Measurements from ENCODE around the gene SUGCT. TPM values are rescaled to one million over a fixed set of nuclear protein-coding genes. Genes with fewer than 3 reads are reported as not detected.
"Not testable (repeated sequence)": the region's sequence is repeated elsewhere in the genome, so short reads cannot be mapped to it uniquely, and the experiment has no call there.

SUGCT gene
- total RNA-seq, 2 donors from 2014 or later: 3.3 to 15.2 TPM

DNA sequence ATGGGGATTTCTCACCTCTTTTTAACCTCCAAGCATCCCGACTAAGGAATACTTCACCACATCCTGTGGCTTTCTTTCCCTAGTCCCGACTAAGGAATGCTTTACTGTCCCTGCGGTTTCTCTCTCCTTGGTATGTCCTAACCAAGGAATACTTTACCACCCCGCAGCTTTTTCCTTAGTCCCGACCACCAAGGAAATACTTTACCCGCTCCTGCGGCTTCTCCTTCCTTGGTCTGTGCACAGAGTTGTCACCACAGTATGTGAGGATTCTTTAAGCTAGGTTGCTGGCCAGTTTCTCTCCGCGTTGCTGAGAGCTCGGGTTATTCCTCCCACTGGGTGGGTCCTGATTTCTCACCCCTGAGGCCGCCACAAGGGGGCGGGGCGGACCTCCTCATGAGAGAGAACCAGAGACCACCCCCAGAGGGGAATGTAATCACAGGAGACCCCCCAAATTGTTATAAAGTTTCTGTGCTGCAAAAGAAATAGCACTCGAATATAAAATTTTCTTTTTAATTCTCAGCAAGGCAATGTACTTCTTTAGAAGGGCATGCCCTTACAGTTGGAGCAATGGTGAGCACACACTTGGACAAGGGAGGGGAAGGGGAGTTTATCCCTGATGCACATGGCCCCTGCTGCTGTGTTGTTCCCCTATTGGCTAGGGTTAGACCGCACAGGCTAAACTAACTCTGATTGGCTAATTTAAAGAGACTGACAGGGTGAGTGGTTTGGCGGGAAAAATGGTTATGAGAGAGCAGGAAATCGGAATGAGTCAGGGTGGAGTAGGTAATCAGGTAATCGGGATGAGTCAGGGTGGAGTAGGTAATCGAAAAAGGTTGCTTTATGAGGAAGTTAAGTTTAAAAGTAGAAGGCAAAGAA, 12.8 kb downstream of the SUGCT start:
- no peak for ATAC-seq (ENCODE audit: insufficient number of reproducible peaks, low FRiP score, low read depth)
- Histone ChIP-seq H3K4me3 (no peak overlapping the region), H3K36me3 (no peaks in the 10 kb centered on the region), H3K27me3 (replicated peaks; ENCODE audit: insufficient read depth) (no peaks in the 10 kb centered on the region), H3K9me3 (no peaks in the 10 kb centered on the region), H3K4me1 (ENCODE audit: control insufficient read depth in 1 of 2, low read depth in 2 of 2) (no peaks in the 10 kb centered on the region), H3K27ac (no peak overlapping the region)
- no peak for DNase-seq (ENCODE audit: low spot score)
- TF ChIP-seq, protein P1, sequence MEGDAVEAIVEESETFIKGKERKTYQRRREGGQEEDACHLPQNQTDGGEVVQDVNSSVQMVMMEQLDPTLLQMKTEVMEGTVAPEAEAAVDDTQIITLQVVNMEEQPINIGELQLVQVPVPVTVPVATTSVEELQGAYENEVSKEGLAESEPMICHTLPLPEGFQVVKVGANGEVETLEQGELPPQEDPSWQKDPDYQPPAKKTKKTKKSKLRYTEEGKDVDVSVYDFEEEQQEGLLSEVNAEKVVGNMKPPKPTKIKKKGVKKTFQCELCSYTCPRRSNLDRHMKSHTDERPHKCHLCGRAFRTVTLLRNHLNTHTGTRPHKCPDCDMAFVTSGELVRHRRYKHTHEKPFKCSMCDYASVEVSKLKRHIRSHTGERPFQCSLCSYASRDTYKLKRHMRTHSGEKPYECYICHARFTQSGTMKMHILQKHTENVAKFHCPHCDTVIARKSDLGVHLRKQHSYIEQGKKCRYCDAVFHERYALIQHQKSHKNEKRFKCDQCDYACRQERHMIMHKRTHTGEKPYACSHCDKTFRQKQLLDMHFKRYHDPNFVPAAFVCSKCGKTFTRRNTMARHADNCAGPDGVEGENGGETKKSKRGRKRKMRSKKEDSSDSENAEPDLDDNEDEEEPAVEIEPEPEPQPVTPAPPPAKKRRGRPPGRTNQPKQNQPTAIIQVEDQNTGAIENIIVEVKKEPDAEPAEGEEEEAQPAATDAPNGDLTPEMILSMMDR (IDR thresholded peaks at IDR 0.05): no peak

DNA sequence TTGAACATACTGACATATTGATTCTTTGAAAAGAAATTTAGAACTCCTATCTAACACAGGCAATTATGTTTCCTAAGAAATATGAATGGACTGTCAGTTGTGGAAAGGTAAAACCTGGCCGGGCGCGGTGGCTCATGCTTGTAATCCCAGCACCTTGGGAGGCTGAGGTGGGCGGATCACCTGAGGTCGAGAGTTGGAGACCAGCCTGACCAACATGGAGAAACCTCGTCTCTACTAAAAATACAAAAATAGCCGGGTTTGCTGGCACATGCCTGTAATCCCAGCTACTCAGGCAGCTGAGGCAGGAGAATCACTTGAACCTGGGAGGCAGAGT, 13.4 kb downstream of the SUGCT start:
- not testable (repeated sequence) for H3K4me3 ChIP-seq; H3K9me3 ChIP-seq; H3K36me3 ChIP-seq; ATAC-seq (ENCODE audit: insufficient number of reproducible peaks, low FRiP score, low read depth); DNase-seq (ENCODE audit: low spot score); H3K4me1 ChIP-seq (ENCODE audit: control insufficient read depth in 1 of 2, low read depth in 2 of 2); H3K27me3 ChIP-seq (replicated peaks; ENCODE audit: insufficient read depth); H3K27ac ChIP-seq

- no peak for ATAC-seq (ENCODE audit: insufficient number of reproducible peaks, low FRiP score, low read depth)
- no peaks in the 10 kb centered on the region for H3K27me3 ChIP-seq (replicated peaks; ENCODE audit: insufficient read depth)
- no peaks in the 10 kb centered on the region for H3K9me3 ChIP-seq
- no peak for DNase-seq (ENCODE audit: low spot score)
- no peak overlapping the region for H3K4me3 ChIP-seq
- H3K27ac ChIP-seq: no peak overlapping the region
- TF ChIP-seq, protein P1 (IDR thresholded peaks at IDR 0.05): no peak
- no peaks in the 10 kb centered on the region for H3K4me1 ChIP-seq (ENCODE audit: control insufficient read depth in 1 of 2, low read depth in 2 of 2)
- no peaks in the 10 kb centered on the region for H3K36me3 ChIP-seq
Observed at GRCh38 chr7:40148671-40149070, 13.9 kb downstream of the SUGCT start.

- H3K9me3 ChIP-seq: no peaks in the 10 kb centered on the region
- no peak overlapping the region for H3K27ac ChIP-seq
- DNase-seq (ENCODE audit: low spot score) (no peak), ATAC-seq (ENCODE audit: insufficient number of reproducible peaks, low FRiP score, low read depth) (no peak)
- TF ChIP-seq, protein P1 (IDR thresholded peaks at IDR 0.05): no peak
- no peaks in the 10 kb centered on the region for H3K4me1 ChIP-seq (ENCODE audit: control insufficient read depth in 1 of 2, low read depth in 2 of 2)
- no peaks in the 10 kb centered on the region for H3K27me3 ChIP-seq (replicated peaks; ENCODE audit: insufficient read depth)
- H3K4me3 ChIP-seq: no peak overlapping the region
- no peaks in the 10 kb centered on the region for H3K36me3 ChIP-seq
Observed at GRCh38 chr7:40151504-40151903, 16.7 kb downstream of the SUGCT start.

GRCh38 chr7:40156988-40157387, 22.2 kb downstream of the SUGCT start:
- H3K4me1 ChIP-seq (ENCODE audit: control insufficient read depth in 1 of 2, low read depth in 2 of 2): no peaks in the 10 kb centered on the region
- no peaks in the 10 kb centered on the region for H3K27me3 ChIP-seq (replicated peaks; ENCODE audit: insufficient read depth)
- no peak for ATAC-seq (ENCODE audit: insufficient number of reproducible peaks, low FRiP score, low read depth)
- H3K4me3 ChIP-seq: no peak overlapping the region
- DNase-seq (ENCODE audit: low spot score): no peak
- no peaks in the 10 kb centered on the region for H3K36me3 ChIP-seq
- no peaks in the 10 kb centered on the region for H3K9me3 ChIP-seq
- TF ChIP-seq, protein P1 (IDR thresholded peaks at IDR 0.05): no peak
- no peak overlapping the region for H3K27ac ChIP-seq

GRCh38 chr7:40162516-40162915, 27.7 kb downstream of the SUGCT start:
- TF ChIP-seq, protein P1 (IDR thresholded peaks at IDR 0.05): no peak
- Histone ChIP-seq H3K4me1 (ENCODE audit: control insufficient read depth in 1 of 2, low read depth in 2 of 2) (no peaks in the 10 kb centered on the region), H3K4me3 (no peak overlapping the region), H3K27me3 (replicated peaks; ENCODE audit: insufficient read depth) (no peaks in the 10 kb centered on the region), H3K9me3 (no peaks in the 10 kb centered on the region), H3K36me3 (no peaks in the 10 kb centered on the region), H3K27ac (no peak overlapping the region)
- no peak for DNase-seq (ENCODE audit: low spot score)
- ATAC-seq (ENCODE audit: insufficient number of reproducible peaks, low FRiP score, low read depth): no peak

Data from thoracic aorta (tissue), 2 donors.